Measurements from ENCODE around the gene CD109. TPM values are rescaled to one million over a fixed set of nuclear protein-coding genes. Genes with fewer than 3 reads are reported as not detected.

Gene CD109
- total and polyA plus RNA-seq, 10 of the 15 experiments (the other 5 are each of a cell fraction or from before 2014, with no cell fraction given): 0.27 to 4.4 (median 2.1) TPM

DNA sequence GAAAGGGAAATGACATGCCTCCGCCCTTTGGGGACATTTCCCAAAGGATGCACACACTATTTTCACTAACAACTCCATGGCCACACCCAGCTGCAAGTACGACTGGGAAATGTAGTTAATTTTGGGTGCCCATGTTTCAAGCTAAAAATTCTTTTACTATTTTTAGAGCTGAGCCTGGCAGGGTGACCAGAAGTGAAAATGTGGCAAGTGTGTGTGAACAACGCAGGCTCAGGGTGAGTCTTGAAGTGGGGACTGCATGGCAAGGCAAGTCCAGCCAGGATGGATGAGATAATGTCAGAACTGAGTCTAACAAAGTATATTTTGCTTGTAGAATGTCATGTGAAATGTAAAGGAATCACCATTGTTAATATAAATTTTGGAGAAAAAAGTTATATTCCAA lies 17.0 kb upstream of the CD109 start:
- TF ChIP-seq YBX1 (IDR thresholded peaks at IDR 0.05) (no peak), RB1 (IDR thresholded peaks at IDR 0.05; ENCODE audit: borderline replicate concordance) (no peak), HDAC2 (IDR thresholded peaks at IDR 0.05) (no peak), MYC (IDR thresholded peaks at IDR 0.05; ENCODE audit: insufficient read depth, insufficient read length, insufficient replicate concordance, low read length, severe bottlenecking) (no peak), RELA (IDR thresholded peaks at IDR 0.05; ENCODE audit: borderline replicate concordance, partially characterized antibody) (no peak), FOXK2 (IDR thresholded peaks at IDR 0.05) (no peak), TCF3 (IDR thresholded peaks at IDR 0.05; ENCODE audit: borderline replicate concordance, insufficient read depth, low read depth, low read length) (no peak), HDGF (IDR thresholded peaks at IDR 0.05) (no peak), RCOR1 (conservative IDR thresholded peaks at IDR 0.05; ENCODE audit: low read depth, low read length) (no peak), EP300 (IDR thresholded peaks at IDR 0.05; ENCODE audit: borderline replicate concordance in 1 of 2, control insufficient read depth in 1 of 2, low read depth in 2 of 2, low read length in 2 of 2) (no peak), MTA2 (IDR thresholded peaks at IDR 0.05; ENCODE audit: low read depth) (no peak), RUNX3 (IDR thresholded peaks at IDR 0.05; ENCODE audit: low read length) (no peak)
- TF ChIP-seq, protein P1, sequence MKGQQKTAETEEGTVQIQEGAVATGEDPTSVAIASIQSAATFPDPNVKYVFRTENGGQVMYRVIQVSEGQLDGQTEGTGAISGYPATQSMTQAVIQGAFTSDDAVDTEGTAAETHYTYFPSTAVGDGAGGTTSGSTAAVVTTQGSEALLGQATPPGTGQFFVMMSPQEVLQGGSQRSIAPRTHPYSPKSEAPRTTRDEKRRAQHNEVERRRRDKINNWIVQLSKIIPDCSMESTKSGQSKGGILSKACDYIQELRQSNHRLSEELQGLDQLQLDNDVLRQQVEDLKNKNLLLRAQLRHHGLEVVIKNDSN (IDR thresholded peaks at IDR 0.05; ENCODE audit: borderline replicate concordance, extremely low read length, insufficient read depth, low read depth, low read length): no peak
- TF ChIP-seq, protein P2, sequence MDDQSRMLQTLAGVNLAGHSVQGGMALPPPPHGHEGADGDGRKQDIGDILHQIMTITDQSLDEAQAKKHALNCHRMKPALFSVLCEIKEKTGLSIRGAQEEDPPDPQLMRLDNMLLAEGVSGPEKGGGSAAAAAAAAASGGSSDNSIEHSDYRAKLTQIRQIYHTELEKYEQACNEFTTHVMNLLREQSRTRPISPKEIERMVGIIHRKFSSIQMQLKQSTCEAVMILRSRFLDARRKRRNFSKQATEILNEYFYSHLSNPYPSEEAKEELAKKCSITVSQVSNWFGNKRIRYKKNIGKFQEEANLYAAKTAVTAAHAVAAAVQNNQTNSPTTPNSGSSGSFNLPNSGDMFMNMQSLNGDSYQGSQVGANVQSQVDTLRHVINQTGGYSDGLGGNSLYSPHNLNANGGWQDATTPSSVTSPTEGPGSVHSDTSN (IDR thresholded peaks at IDR 0.05; ENCODE audit: insufficient replicate concordance, low read depth, low read length): no peak
- TF ChIP-seq, protein P3, sequence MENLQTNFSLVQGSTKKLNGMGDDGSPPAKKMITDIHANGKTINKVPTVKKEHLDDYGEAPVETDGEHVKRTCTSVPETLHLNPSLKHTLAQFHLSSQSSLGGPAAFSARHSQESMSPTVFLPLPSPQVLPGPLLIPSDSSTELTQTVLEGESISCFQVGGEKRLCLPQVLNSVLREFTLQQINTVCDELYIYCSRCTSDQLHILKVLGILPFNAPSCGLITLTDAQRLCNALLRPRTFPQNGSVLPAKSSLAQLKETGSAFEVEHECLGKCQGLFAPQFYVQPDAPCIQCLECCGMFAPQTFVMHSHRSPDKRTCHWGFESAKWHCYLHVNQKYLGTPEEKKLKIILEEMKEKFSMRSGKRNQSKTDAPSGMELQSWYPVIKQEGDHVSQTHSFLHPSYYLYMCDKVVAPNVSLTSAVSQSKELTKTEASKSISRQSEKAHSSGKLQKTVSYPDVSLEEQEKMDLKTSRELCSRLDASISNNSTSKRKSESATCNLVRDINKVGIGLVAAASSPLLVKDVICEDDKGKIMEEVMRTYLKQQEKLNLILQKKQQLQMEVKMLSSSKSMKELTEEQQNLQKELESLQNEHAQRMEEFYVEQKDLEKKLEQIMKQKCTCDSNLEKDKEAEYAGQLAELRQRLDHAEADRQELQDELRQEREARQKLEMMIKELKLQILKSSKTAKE (IDR thresholded peaks at IDR 0.05; ENCODE audit: low read depth, poor library complexity, severe bottlenecking): no peak
- TF ChIP-seq, protein P4, sequence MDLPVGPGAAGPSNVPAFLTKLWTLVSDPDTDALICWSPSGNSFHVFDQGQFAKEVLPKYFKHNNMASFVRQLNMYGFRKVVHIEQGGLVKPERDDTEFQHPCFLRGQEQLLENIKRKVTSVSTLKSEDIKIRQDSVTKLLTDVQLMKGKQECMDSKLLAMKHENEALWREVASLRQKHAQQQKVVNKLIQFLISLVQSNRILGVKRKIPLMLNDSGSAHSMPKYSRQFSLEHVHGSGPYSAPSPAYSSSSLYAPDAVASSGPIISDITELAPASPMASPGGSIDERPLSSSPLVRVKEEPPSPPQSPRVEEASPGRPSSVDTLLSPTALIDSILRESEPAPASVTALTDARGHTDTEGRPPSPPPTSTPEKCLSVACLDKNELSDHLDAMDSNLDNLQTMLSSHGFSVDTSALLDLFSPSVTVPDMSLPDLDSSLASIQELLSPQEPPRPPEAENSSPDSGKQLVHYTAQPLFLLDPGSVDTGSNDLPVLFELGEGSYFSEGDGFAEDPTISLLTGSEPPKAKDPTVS (IDR thresholded peaks at IDR 0.05; ENCODE audit: low read depth, low read length): no peak
- BruUV-seq (replicated peaks): no TSS peak
- H3K27ac ChIP-seq (ENCODE audit: control insufficient read depth, insufficient read depth): no peak overlapping the region
- in situ Hi-C loops (cut with MboI) (loop anchor here (5.0 to 10.0 kb wide), 2 partner anchors 53 to 1536 kb away; no protein-coding TSS in a partner anchor), intact Hi-C loops (cut with micrococcal nuclease; ENCODE audit: unreplicated experiment) (loop anchor here (5.0 kb wide), 1 partner anchor 1528 kb away; the partner anchor contains the start of gene COL12A1)
- ChIA-PET RAD21 (ENCODE audit: unreplicated experiment) (interaction anchor here (0.8 to 5.3 kb wide), 2 partner anchors 53 to 58 kb away, joined by 3 to 63 read pairs; no protein-coding TSS in a partner anchor), POLR2A (interaction anchor here (0.5 to 0.6 kb wide), 2 partner anchors 54 to 176 kb away, joined by 3 to 4 read pairs; no protein-coding TSS in a partner anchor), CTCF (interaction anchor here (0.7 to 11.8 kb wide), 5 partner anchors 9 to 74 kb away, joined by 3 to 213 read pairs (median 3); no protein-coding TSS in a partner anchor), SMC1A (ENCODE audit: uncharacterized antibody, unreplicated experiment) (interaction anchor here (1.0 to 10.3 kb wide), 2 partner anchors 52 to 58 kb away, joined by 3 to 120 read pairs; no protein-coding TSS in a partner anchor)
- no peak overlapping the region for H2AFZ ChIP-seq (ENCODE audit: control insufficient read depth, low read depth, low read length)
- H3K4me2 ChIP-seq (ENCODE audit: control insufficient read depth, insufficient read depth): no peak overlapping the region
- no peaks in the 10 kb centered on the region for H4K20me1 ChIP-seq (ENCODE audit: control insufficient read depth, insufficient read depth)
- H3K36me3 ChIP-seq (ENCODE audit: control insufficient read depth in 2 of 2, insufficient read depth in 2 of 2, low read length in 1 of 2): no peaks in the 10 kb centered on the region
- no peak overlapping the region for H3K9ac ChIP-seq (ENCODE audit: control insufficient read depth, insufficient read depth, low read length)
- no peaks in the 10 kb centered on the region; the same call in 2 of the 3 replicates for H3K9me3 ChIP-seq (replicated peaks; ENCODE audit: control insufficient read depth, insufficient read depth, low read length)
- peak; percentile 26 for DNase-seq (ENCODE audit: low read depth, low spot score)
- peak; percentile 53 for ATAC-seq
- no peak for FAIRE-seq
- 29% methylated on average over 3 of the region's 3 CpGs for WGBS (ENCODE audit: insufficient coverage, insufficient replicate concordance, low lambda C conversion rate, missing lambda C conversion rate)
- no peaks in the 10 kb centered on the region for H3K4me1 ChIP-seq (ENCODE audit: control insufficient read depth, insufficient read depth, low read length)
- H3K79me2 ChIP-seq (ENCODE audit: control insufficient read depth, insufficient read depth, low read length): no peaks in the 10 kb centered on the region
- no peak overlapping the region for H3K4me3 ChIP-seq
- H3K27me3 ChIP-seq (replicated peaks in 1 of 2; ENCODE audit: control insufficient read depth in 2 of 2, insufficient read depth in 2 of 2, low read length in 1 of 2): no peaks in the 10 kb centered on the region
